GM19328 (cell line): ENCODE results near the gene APMAP.
"Not testable (repeated sequence)": the region's sequence is repeated elsewhere in the genome, so short reads cannot be mapped to it uniquely, and the experiment has no call there.

Experiments
- ATAC-seq: cut with Tn5 transposase; IDR thresholded peaks from one replicate; pipeline ENCODE4 v1.9.1; 2021; ENCODE audit warnings: mild to moderate bottlenecking, moderate library complexity; ENCODE audit not compliant: unreplicated experiment

Gene APMAP

DNA sequence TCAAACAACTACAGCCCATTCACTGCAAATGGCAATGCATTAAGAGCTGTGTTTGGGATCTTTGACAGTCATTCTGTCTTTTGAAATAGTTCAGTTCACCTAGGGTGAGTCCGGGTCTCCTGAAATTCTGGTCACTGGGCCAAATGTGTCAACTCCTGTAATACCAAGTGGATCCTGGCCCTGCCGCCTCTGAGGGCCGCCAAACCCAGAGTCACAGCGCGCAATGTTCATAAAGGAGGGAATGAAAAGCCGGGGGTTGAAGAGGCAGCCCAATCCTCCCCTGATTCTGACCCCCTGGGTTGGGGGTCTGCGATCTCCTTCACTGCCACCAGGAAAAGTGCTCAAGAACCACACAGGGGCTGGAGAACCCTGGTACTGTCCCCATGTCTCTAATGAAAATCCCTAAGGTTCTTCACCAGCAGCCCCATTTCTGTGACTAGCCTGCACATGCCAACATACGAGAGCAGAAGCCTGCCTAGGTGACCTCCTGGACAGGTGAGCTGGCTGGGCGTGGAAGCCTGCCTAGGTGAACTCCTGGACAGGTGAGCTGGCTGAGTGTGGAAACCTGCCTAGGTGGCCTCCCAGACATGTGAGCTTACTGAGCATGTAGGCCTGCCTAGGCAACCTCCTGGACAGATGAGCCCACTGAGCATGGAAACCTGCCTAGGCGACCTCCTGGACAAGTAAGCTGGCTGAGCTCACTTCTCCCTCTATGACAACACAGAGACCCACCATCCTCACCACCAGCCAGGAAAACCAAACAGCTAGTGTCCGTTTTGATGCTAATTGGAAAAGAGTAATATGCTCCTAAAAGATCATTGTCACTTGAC is 16.1 kb upstream of the APMAP start:
- no peak for ATAC-seq

DNA sequence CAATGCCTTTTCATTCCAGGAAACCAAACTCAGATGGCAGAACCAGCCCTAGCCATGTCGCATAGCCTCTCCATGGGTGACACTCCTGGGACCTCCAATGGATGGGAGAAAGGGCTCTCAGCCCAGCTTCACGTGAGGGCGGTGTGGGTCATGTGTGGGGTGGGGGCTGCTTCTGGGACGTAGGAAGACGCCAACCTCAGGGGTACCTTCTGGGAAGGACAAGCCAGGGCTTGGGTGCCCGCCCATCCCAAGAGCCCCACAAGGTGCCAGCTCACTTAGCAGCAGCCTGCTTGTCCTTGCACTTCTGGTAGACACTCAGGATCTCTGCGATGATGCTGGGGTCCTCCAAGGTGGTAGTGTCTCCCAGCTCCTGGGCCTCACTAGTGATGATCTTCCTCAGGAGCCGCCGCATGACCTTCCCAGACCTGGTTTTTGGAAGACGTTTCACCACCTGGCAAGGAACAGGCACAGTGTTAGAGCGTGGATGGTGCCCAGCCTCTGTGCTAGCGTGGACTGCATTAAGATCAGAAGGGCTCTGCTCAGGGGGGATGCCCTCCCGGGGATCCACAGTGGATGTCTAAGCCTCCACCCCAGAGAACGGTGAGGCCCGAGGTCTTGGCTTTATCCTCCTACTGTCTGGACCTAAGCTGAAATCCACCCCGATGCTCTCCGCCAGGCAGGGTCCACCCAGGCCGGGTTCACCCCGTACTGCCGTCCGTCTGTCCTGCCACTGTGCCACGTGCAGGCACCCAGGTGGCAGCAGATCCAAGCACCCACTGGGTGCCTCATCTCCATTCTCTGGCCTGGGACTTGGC is 15.1 kb upstream of the APMAP start:
- ATAC-seq: no peak

DNA sequence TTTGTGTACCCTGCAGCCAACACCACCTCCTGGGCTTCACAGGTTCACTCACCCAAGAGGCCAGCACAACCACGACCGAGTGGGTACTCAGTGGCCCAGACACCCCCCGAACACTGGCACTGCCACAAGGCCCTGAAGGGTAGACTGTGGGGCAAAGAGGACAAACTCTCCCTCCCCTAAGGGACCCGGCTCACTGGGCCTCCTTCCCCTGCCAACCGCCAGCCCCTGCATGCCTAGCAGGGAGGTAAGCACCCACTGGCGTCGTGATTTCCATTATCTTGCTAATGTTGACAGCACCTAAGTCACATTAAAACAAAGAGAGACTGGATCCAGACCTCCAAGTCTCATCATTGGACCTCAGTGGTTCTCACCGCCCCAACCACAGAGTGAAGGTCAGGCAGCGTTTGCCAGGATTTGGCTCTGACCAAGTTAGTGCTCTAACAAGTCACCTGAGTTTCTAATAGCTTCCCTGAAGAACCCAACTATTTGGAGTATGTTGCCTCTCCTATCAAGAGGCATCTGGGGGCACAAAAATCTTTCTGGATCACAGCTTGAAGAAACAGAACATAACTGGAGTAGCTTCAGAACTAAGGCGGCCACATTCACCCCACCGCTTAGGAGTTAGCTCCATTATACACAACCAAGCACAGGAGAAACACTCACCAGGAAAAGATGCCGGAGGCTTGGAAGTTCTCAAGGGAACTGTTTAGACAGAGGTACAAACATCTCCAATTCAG is 14.0 kb upstream of the APMAP start:
- no peak for ATAC-seq

DNA sequence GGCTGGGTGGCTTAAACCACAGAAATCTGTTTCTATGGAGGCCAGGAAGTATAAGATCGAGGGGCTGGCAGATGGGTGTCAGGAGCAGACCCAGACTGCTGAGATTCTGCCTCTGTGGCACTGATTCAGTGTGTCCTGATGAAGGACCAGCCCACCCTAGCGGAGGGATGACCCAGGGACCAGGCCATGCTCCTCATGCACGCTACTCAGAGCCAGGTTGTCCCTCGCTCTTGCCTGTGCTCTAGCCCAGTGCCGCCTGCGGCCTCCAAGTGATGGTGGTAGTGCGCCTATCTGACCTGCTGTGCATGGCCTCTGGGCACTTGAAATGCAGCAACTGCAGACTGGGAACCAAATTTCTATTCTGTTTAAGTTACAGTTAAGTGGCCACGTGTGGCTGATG is 13.1 kb upstream of the APMAP start:
- ATAC-seq: no peak

DNA sequence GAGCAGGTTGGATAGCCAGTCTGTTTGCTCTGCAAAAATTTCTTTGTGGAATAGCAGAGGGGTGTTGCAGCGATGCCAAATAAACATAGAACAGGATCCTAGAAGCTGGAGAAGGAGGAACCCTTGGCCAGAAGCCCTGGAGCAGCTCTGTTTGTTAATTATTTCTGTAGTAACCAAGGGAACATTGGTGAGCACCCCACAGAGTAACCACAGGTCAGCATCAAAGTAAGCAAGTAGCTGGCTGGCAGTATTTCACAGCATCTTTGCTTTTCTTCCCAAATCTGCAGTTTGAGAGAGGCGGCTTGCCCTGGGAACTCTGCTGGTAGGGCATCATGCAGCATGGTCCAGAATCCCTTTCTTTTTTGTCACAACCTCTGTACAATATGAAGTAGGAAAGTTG is 12.7 kb upstream of the APMAP start:
- no peak for ATAC-seq

DNA sequence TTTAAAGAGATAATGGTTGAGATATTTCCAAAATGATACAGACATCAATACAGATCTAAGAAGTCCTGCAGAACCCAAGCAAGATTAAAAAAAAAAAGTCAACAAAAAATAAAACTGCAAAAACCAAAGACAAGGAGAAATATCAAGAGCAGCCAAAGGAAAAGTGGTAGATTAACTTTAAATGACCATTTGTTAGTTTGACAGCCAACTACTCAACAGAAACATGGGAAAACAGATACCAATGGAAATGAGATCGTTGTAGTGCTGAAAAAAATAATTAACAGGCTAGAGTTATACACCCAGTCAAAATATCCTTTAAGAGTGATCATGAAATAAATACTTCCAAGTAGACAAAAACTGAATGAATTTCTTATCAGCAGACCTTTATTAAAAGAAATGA is 10.5 kb upstream of the APMAP start:
- no peak for ATAC-seq

DNA sequence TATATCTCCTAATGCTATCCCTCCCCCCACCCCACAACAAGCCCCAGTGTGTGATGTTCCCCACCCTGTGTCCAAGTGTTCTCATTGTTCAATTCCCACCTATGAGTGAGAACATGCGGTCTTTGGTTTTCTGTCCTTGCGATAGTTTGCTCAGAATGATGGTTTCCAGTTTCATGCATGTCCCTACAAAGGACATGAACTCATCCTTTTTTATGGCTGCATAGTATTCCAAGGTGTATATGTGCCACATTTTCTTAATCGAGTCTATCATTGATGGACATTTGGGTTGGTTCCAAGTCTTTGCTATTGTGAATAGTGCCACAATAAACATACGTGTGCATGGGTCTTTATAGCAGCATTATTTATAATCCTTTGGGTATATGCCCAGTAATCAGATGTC is 8.8 kb upstream of the APMAP start:
- not testable (repeated sequence) for ATAC-seq

DNA sequence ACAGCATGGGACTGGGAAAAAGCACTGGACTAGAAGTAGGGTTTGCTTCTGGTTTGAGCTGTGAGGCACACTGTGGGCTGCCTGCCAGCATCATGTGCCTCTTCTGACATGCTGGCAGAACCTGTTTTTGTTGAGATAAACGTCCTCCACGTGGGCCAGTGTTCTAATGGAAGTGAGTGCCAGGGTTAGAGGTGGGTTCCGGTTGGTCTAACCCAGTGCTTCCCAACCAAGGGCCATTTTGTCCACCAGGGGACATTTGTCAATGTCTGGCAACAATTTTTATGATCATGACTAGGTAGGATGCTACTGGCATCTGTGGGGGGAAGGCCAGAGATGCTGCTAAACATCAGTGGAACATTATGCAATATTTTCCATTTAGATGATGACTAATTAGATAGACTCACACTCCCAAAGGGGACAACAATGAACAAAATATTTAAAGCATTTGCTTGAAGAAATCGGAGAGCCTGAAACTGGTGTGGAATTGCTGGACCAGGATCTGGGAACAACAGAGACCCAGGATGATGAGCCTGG is 7.8 kb upstream of the APMAP start:
- no peak for ATAC-seq

DNA sequence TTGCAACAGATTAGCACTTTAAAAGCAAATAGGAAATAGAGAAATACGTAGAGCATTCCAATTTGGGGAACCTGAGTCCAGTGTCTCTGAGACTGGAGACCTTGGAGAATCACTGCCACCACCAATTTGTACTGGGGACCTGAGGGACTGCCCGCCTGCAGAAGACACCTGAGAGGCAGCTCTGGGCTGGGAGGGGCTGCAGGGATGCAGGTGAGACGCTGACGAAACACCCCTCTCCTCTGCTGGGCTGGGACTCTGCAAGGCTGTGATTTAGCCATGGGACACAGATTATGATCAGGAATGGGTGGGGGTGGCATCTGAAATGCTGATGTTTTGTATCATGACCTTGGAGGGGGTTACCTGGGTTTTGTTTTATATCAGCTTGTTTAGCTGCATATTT is 7.0 kb upstream of the APMAP start:
- no peak for ATAC-seq

DNA sequence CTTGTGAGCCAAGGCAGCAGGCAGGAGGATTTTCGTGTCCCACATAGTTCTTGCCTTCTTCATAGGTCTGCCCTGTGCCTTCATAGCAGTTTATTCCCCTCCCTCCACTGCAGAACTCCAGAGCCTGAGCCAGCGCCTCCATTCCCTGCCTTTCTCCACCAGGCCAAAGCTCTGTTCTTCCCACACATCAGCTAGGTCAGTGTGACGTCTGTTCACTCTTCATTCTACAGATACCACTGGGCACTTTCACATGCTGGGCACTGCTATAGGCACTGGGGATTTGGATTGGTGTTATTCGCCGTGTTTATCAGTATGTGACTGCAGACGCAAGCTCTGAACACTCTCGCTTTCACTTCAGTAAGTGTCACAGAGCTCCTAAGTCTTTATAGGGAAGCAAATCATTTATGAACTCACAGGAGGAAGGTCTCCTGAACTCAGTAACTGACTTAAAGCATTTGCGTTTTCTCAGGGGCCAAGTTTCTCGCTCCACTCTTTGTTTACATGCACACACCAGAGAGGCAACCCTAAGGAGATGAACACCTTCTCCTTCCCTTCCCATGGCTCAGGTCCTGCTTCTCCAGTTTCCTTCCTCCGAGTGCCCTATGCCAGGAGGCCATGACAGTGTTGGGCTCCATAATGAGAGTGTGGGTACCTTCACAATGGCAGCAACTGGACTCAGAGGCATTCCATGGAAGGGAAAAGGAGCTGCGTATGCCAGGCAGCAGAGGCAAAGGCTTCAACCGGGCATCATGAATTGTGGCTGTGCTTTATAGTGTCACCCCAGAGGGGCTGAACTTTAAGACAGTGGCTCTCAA is 6.3 kb upstream of the APMAP start:
- ATAC-seq: no peak

DNA sequence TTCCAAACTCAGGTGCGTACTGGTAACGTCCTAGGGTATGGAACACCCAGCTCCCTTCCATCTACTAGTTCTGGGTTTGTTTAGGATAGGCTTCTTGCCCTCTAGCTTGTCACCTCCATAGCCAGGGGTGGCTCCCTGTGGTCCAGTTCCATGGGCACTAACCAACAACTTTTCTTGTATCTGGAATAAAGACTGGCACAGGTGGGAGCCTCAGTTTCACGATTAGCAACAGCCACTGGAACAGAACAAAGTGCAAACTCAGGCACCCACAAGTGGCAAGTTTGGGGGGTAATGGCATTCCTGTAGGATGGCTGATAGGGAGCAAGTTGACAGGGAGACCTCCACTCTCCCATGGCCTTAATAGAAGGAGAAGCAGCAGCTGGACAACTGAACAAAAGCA is 5.6 kb upstream of the APMAP start:
- no peak for ATAC-seq

DNA sequence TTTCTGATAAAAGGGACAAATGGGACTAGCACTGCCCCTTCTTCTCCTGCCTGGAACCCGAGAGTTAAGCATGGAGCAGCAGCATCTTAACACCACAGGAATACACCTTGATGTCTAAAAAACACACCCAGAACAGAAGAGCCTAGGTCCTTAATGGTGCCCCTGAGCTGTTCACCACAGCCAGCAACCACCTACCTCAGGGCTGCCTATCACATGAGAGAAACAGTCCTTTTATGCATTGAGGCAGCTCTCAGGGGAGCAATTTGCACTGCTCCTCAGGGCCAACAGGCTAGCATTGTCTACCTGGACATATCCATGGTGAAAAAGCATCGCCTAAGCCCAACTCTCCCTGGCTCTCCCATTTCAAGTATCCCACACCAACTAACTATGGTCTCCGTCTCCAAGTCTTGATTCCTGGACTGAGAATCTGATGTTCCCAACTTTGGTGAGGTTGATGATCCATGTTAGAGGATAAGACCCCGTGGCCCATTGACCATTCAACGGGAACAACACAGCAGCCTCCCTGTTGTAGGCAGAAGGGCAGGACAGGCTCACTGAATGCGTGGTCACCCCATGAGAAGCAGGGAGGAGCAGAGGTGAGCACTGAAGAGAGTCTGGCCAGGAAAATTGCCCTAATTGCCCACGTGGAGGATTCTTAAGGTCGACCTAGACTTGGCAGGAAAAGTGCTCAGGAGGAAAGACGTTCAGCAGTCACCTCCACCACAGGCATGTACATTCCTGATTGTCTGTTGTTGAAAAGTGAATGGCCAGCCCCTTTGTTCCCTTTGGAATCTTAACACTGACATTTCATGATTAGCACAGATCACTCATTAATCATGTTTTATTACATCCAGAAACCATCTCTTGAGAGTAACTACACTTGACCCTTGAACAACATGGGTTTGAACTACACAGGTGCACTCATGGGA is 4.2 kb upstream of the APMAP start:
- ATAC-seq: no peak

DNA sequence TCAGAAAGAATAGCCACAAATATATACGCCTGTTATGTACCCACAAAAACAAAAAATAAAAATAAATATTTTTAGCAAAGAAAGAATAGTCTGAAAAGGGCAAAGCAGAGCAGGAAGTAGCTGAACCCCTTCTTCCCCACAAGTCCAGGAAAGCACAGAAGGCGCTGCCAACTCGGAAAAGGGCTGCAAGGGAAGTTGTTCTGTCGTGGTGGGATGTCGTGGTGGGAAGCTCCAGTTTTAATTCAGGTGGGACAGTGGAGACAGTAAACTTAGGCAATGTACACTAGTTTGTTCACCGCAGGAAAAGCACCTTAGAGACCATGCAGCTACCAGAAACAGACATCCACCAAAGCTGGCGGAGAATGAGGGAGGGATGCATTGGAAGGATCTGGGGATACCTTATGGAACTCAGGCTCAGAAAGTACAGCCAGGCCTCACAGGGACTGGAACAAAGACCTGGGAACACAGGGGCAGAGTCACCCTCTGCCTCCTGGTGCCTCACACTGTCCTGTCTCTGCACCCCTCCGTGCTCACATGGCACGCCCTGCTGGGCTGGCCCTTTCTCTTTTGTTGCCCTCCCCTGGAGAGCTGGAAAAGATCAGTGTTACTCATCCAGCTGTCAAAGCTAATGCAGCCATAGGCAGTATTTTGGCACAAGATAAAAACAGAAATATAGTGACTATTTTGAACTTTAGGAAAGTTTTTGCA is 3.3 kb upstream of the APMAP start:
- ATAC-seq: no peak

DNA sequence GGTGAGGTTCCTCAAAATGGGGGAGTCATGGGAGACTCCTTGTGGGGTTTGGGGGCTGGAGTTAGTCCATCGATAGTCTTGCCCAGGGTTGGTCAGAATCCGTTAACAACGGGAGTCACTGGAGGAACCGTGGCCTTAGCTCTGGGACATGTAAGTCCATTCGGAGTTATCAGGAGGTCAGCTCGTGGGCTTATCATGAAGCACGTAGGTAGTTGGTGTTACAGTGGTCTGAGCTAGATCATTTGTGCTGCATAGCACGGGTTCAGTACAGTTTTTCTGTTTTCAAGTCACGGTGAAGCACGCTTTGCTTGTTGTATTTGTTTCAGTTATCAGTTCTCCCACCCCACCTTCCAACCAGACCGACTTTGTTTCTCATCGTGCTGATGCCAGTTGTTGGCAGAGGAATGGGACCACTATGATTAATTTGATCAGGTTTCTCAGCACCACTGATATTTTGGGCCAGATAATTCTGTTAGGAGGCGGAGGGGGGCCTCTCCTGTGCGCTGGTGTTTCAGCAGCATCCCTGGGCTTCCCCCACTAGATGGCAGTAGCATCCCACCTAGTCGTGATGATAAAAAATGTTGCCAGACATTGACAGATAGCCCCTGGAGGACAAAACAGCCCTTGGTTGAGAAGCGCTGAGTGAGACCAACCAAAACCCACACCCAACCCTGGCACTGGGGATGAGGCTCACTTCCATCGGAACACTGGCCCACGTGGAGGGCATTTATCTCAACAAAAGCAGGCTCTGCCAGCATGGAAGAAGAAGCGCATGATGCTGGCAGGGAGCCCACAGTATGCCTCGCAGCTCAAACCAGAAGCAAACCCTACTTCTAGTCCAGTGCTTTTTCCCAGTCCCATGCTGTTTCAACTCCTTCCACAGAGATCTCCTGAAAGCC is 2.2 kb upstream of the APMAP start:
- no peak for ATAC-seq

DNA sequence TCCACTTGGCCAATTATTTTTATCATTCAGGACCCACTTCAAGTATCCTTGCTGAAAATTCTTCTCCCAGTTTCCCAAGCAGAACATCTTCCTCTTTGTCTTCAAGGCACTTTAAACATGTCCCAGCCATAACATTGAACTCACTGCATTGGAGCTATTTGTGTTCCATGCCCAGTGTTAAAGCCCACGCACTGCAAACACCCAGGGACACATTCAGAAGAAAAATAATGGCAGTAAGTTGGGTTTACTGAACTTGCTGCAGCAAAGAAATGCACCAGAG is 1.6 kb upstream of the APMAP start:
- ATAC-seq: no peak

DNA sequence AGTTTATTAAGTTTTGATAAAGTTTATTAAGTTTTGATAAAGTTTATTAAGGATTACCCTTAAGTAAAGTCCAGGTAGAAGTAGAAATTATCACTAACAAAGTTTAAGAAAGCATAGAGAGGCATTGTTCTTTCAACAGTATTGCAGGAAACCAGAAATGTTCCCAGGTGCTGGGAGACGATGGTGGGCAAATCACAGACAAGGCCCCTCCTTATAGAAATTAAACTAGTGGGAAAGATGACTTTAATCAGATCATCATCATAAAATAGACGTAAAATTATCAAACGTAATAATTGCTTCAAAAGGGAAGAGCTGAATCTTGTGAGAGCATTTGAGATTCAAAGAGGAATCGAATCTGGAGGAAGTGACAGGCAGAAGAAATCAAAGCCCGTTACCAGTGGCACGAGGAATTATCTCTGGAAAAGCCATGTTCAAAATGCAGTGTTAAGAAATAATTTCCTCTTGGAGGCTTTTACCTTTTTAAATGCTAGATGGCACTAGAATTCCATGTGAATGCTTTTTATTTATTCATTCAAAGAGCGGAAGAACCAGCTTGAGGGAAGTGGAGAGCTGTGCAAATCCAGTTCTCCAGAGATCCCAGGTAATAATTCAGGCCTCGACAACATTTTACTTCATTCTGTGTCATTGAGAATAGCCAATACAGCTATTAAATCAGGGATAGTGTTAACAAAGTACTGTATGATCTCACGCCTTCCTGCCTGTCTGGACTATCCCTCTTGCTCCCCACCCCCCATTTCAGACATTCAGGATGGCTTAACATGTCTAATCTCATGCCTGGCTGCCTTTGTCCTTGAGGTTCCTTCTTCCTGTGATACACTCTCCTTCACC is 1.0 kb upstream of the APMAP start:
- ATAC-seq: no peak

DNA sequence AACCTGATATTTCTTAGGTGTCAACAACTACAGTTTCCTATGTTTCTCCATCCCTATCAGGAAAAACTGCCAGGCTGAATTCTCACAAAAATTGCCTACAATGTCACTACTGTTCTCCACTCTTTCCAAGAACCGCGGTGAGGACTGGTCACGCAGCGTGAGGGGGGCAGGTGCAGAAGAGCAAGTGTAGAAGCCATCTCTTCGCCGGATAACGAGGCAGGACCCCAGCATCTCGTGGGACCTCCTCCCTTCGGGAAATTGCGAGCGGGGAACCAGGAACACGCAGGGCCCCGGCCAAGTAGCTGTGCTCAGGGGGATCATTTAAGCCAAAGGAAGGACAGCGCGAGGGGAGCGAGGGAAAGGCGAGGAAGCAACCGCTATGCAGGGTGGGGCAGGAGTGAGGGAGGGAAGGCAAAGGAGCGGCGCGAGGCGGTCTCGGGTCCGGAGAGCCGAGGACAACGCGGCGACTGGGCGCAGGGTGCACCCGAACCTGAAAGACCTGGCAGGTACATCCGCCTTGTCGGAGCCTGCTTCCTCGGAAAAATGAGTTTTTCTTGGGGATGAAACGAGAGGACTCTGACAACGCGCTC is 559 bp downstream of the APMAP start:
- ATAC-seq: peak; percentile 18
